VCaP (cell line): Measurements from ENCODE around the gene CNN3.

Experiments used
- H3K27ac ChIP-seq: fragments of 450-650 bp; 2 replicates; pipeline ENCODE4 v1.5.1; 2017
- CTCF ChIP-seq: fragments of 450-650 bp; conservative IDR thresholded peaks from 2 replicates; pipeline ENCODE4 v1.5.1; 2017; ENCODE audit warnings: mild to moderate bottlenecking, moderate library complexity

The CNN3 gene

GRCh38 chr1:94884106-94884505 is 42.8 kb downstream of the CNN3 start:
- peak overlapping the region; percentile 37 for H3K27ac ChIP-seq
- no peak for TF ChIP-seq CTCF

- no peak for TF ChIP-seq CTCF
- H3K27ac ChIP-seq: peak overlapping the region; percentile 37
Observed at GRCh38 chr1:94883691-94884090, 43.2 kb downstream of the CNN3 start.

GRCh38 chr1:94878329-94878728 is 48.6 kb downstream of the CNN3 start:
- H3K27ac ChIP-seq: no peak overlapping the region; the same call in 1 of the 2 replicates
- no peak for TF ChIP-seq CTCF

GRCh38 chr1:94876362-94876761 is 50.5 kb downstream of the CNN3 start:
- TF ChIP-seq CTCF: no peak
- no peak overlapping the region; the same call in 1 of the 2 replicates for H3K27ac ChIP-seq

GRCh38 chr1:94875794-94876193 is 51.1 kb downstream of the CNN3 start:
- peak overlapping the region; percentile 88 for H3K27ac ChIP-seq
- no peak for TF ChIP-seq CTCF

- TF ChIP-seq CTCF: no peak
- H3K27ac ChIP-seq: peak overlapping the region; percentile 88
Observed at GRCh38 chr1:94874423-94874822, 52.5 kb downstream of the CNN3 start.

GRCh38 chr1:94873520-94874351 is 53.2 kb downstream of the CNN3 start:
- TF ChIP-seq CTCF: no peak
- peak overlapping the region; percentile 88 for H3K27ac ChIP-seq
